ENCODE data around the gene DERL2.

DERL2 gene

DNA sequence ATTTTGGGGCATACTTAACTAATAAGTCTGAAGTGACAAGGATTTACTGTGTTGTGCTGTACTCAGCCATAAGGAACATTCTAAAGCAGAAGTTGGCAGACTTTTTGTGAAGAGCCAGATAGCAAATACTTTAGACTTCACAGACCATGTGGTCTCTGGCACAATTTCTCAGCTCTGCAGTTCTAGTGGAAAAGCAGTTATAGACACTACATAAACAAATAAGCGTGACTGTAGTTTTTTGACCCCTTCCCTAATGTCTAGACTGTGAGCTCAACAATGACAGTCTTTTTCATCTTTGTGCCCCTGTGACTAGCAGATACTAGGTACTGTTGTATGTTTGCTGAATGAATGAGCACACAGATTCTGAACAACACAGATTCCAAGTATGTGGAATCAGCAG is 61.1 kb downstream of the DERL2 start:
- DNase-seq: no peak
- peaks cover 27% of the 10 kb centered on the region for H3K79me2 ChIP-seq (ENCODE audit: low read length)
- H3K9ac ChIP-seq (ENCODE audit: low read length): no peak overlapping the region
- no peak for TF ChIP-seq EZH2phosphoT487 (IDR thresholded peaks at IDR 0.05; ENCODE audit: low read length)
- TF ChIP-seq EZH2 (optimal IDR thresholded peaks at IDR 0.05; ENCODE audit: low read depth, low read length): no peak
- TF ChIP-seq CTCF (IDR thresholded peaks at IDR 0.05; ENCODE audit: low read length): no peak
- no peak overlapping the region for H2AFZ ChIP-seq (ENCODE audit: low read length)
- H3K9me2 ChIP-seq (replicated peaks; ENCODE audit: insufficient read depth, low read length): no peaks in the 10 kb centered on the region
- no peak overlapping the region for H3K4me3 ChIP-seq (ENCODE audit: low read length)
- H4K20me1 ChIP-seq (ENCODE audit: insufficient read depth, low read length): no peaks in the 10 kb centered on the region
- no peaks in the 10 kb centered on the region for H3K9me3 ChIP-seq (replicated peaks; ENCODE audit: insufficient read depth, low read length)
- no peaks in the 10 kb centered on the region for H3K27me3 ChIP-seq (replicated peaks; ENCODE audit: insufficient read depth, low read length)
- no peak overlapping the region for H3K27ac ChIP-seq (ENCODE audit: low read length)
- H3K4me2 ChIP-seq (ENCODE audit: low read depth, low read length): no peak overlapping the region
- H3K36me3 ChIP-seq (replicated peaks; ENCODE audit: insufficient read depth, low read length): peaks cover 13% of the 10 kb centered on the region; the same call in 1 of the 2 replicates
- no peaks in the 10 kb centered on the region for H3F3A ChIP-seq (ENCODE audit: insufficient read depth, low read length)
- peaks cover 12% of the 10 kb centered on the region for H3K4me1 ChIP-seq (ENCODE audit: low read length)

GRCh38 chr17:5422505-5422904 is 63.5 kb downstream of the DERL2 start:
- peaks cover 13% of the 10 kb centered on the region; the same call in 1 of the 2 replicates for H3K36me3 ChIP-seq (replicated peaks; ENCODE audit: insufficient read depth, low read length)
- peaks cover 13% of the 10 kb centered on the region; the same call in 1 of the 2 replicates for H3F3A ChIP-seq (ENCODE audit: insufficient read depth, low read length)
- H3K4me2 ChIP-seq (ENCODE audit: low read depth, low read length): no peak overlapping the region
- peaks cover 12% of the 10 kb centered on the region for H3K4me1 ChIP-seq (ENCODE audit: low read length)
- DNase-seq: no peak
- H3K27ac ChIP-seq (ENCODE audit: low read length): no peak overlapping the region
- no peak overlapping the region for H2AFZ ChIP-seq (ENCODE audit: low read length)
- no peaks in the 10 kb centered on the region for H3K9me2 ChIP-seq (replicated peaks; ENCODE audit: insufficient read depth, low read length)
- TF ChIP-seq CTCF (IDR thresholded peaks at IDR 0.05; ENCODE audit: low read length): no peak
- TF ChIP-seq EZH2 (optimal IDR thresholded peaks at IDR 0.05; ENCODE audit: low read depth, low read length): no peak
- no peak for TF ChIP-seq EZH2phosphoT487 (IDR thresholded peaks at IDR 0.05; ENCODE audit: low read length)
- peaks cover 46% of the 10 kb centered on the region for H3K79me2 ChIP-seq (ENCODE audit: low read length)
- H3K4me3 ChIP-seq (ENCODE audit: low read length): no peak overlapping the region
- H3K27me3 ChIP-seq (replicated peaks; ENCODE audit: insufficient read depth, low read length): no peaks in the 10 kb centered on the region
- peaks cover 5% of the 10 kb centered on the region for H4K20me1 ChIP-seq (ENCODE audit: insufficient read depth, low read length)
- no peaks in the 10 kb centered on the region for H3K9me3 ChIP-seq (replicated peaks; ENCODE audit: insufficient read depth, low read length)
- no peak overlapping the region for H3K9ac ChIP-seq (ENCODE audit: low read length)
